Neural progenitor cell (in vitro differentiated cells): ENCODE data around the gene AHRR.

Experiments
- EZH2 ChIP-seq: fragments of 200-600 bp; sonication (generic); IDR thresholded peaks from 2 replicates; pipeline ENCODE4 v1.6.1; 2017; ENCODE audit warnings: antibody characterized with exemption, mild to moderate bottlenecking, moderate library complexity
- EZH2phosphoT487 ChIP-seq: fragments of 200-600 bp; sonication (generic); IDR thresholded peaks from 2 replicates; pipeline ENCODE4 v1.6.1; 2017; ENCODE audit warnings: antibody characterized with exemption
- TF ChIP-seq, protein P1 (sequence below): fragments of 200-600 bp; sonication (generic); IDR thresholded peaks from 2 replicates; pipeline ENCODE4 v1.5.1; 2017; ENCODE audit warnings: antibody characterized with exemption, mild to moderate bottlenecking

DNA sequence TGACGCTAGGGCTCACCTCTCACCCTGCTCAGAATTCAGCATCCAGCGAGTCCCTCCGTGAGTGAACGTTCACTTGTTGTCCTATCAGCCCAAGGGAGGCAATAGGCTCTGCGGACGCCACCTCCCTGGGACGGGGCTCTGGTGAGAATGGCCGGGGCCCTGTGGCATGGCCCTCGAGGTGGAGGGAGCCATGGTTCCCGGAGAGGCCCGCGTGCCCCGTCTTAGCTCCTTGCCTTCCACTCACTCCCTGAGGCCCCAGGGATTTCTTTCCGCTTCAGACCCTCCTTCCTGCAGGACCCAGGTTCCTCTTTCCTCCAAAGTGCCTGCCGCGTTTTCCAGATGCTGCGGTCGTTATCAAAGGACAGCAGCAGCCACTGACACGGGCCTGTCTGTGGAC lies 142.9 kb downstream of the AHRR start:
- TF ChIP-seq, protein P1, sequence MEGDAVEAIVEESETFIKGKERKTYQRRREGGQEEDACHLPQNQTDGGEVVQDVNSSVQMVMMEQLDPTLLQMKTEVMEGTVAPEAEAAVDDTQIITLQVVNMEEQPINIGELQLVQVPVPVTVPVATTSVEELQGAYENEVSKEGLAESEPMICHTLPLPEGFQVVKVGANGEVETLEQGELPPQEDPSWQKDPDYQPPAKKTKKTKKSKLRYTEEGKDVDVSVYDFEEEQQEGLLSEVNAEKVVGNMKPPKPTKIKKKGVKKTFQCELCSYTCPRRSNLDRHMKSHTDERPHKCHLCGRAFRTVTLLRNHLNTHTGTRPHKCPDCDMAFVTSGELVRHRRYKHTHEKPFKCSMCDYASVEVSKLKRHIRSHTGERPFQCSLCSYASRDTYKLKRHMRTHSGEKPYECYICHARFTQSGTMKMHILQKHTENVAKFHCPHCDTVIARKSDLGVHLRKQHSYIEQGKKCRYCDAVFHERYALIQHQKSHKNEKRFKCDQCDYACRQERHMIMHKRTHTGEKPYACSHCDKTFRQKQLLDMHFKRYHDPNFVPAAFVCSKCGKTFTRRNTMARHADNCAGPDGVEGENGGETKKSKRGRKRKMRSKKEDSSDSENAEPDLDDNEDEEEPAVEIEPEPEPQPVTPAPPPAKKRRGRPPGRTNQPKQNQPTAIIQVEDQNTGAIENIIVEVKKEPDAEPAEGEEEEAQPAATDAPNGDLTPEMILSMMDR = no peak
- no peak for TF ChIP-seq EZH2
- no peak for TF ChIP-seq EZH2phosphoT487
